Measurements from ENCODE around the gene JAK1.
"Not testable (repeated sequence)": the region's sequence is repeated elsewhere in the genome, so short reads cannot be mapped to it uniquely, and the experiment has no call there.

JAK1 gene

DNA sequence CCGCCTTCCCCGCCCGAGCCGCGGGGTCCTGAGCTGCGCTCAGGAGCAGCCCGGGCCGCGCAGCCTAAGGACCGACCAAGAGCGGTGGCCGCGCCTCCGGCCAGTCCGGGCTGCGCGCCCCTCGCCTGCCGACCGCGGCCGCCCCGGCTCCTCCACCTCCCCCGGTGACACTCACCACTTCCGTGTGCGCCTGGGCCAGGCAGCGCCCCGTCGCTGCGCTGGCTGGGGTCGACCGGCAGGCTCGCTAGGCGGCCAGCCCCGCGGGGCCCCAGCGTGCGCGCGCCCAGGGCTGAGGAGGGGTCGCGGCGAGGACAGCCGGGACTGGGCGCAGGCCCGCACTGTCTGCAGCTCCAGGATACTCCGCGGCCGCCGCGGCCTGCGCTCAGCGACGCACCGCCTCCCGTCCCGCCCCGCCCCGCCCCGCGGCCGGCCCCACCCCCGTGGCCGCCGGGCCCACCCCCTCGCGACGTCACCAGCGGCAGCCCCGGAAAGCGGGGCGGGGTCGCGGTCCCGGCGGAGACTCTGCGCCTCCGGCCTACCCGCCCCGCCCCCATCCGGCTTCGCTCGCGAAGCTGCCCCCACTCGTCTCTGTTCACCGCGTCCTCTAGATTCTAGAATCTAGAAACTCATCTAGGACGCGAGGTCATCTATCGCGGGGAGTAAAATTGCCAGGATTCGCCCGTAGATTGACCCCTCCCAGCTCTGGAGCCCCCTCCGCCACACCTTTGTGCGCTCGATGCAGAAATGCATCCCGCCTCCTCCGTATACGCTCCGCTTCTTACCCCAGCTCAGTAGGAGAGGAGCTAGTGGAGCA lies at the start of gene JAK1:
JAK1 (minus strand) TSS at position 392 of the 814 bp plus-strand sequence. CDS start 80,285 bp downstream, outside the sequence.
- no peaks in the 10 kb centered on the region for H3K36me3 ChIP-seq (ENCODE audit: insufficient read depth, low read depth, low read length)
- H3K4me3 ChIP-seq (ENCODE audit: low read length): peak within 1 kb of the TSS; percentile 96
- H3K27me3 ChIP-seq (ENCODE audit: insufficient read depth, low read length): peaks cover 40% of the 10 kb centered on the region
- peaks cover 11% of the 10 kb centered on the region for H3K4me1 ChIP-seq (ENCODE audit: insufficient read depth, low read length)
- H3K9ac ChIP-seq (ENCODE audit: low read depth, low read length): peak within 1 kb of the TSS; percentile 71; the same call in 1 of the 2 replicates
- H3K27ac ChIP-seq (ENCODE audit: low read length): no peak within 1 kb of the TSS
- H3K9me3 ChIP-seq (ENCODE audit: insufficient read depth, low read depth, low read length): no peaks in the 10 kb centered on the region

DNA sequence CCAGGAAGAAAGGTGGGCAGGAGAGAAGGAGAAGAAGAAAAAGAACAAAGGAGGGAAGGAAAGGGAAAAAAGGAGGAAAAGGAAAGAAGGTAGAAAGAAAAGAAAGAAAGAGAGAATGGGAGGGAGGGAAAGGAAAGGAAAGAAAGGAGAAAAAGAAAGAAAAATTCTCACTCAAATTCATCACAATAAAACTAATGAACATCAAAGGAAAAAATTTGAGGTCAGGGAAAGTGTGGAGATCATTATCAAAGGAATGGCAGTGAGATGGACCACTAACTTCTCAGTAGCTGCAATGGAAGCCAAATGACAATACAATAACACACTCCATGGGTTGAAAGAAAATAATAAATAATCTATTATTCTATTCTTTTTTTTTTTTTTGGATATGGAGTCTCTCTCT lies 48.0 kb upstream of the JAK1 start:
- Histone ChIP-seq H3K9ac (ENCODE audit: low read depth, low read length) (no peak overlapping the region), H3K36me3 (ENCODE audit: insufficient read depth, low read depth, low read length) (no peaks in the 10 kb centered on the region), H3K9me3 (ENCODE audit: insufficient read depth, low read depth, low read length) (no peaks in the 10 kb centered on the region), H3K27ac (ENCODE audit: low read length) (no peak overlapping the region), H3K4me1 (ENCODE audit: insufficient read depth, low read length) (no peaks in the 10 kb centered on the region), H3K4me3 (ENCODE audit: low read length) (no peak overlapping the region), H3K27me3 (ENCODE audit: insufficient read depth, low read length) (no peaks in the 10 kb centered on the region)

DNA sequence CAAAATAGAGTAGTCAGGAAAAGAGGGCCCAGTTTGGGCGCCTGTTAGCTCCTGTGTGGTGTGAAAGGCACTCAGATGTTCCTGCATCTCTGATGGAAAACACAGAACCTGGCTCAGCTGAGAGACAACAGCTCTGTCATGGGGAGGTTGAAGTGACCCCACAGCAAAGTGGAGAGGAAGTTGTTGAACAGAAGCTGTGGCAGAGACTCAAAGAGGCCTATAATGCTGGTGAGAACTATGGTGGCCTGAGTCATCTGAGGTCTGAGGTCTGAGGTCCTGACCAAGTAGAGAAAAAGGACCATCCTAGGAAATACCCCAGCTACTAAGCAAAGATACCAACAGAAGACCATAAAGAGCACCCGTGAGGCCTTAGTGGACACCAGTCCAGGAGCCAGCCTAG lies 45.6 kb upstream of the JAK1 start:
- no peaks in the 10 kb centered on the region for H3K4me1 ChIP-seq (ENCODE audit: insufficient read depth, low read length)
- H3K36me3 ChIP-seq (ENCODE audit: insufficient read depth, low read depth, low read length): no peaks in the 10 kb centered on the region
- H3K9me3 ChIP-seq (ENCODE audit: insufficient read depth, low read depth, low read length): no peaks in the 10 kb centered on the region
- H3K9ac ChIP-seq (ENCODE audit: low read depth, low read length): no peak overlapping the region
- no peak overlapping the region for H3K27ac ChIP-seq (ENCODE audit: low read length)
- H3K4me3 ChIP-seq (ENCODE audit: low read length): no peak overlapping the region
- no peaks in the 10 kb centered on the region for H3K27me3 ChIP-seq (ENCODE audit: insufficient read depth, low read length)

DNA sequence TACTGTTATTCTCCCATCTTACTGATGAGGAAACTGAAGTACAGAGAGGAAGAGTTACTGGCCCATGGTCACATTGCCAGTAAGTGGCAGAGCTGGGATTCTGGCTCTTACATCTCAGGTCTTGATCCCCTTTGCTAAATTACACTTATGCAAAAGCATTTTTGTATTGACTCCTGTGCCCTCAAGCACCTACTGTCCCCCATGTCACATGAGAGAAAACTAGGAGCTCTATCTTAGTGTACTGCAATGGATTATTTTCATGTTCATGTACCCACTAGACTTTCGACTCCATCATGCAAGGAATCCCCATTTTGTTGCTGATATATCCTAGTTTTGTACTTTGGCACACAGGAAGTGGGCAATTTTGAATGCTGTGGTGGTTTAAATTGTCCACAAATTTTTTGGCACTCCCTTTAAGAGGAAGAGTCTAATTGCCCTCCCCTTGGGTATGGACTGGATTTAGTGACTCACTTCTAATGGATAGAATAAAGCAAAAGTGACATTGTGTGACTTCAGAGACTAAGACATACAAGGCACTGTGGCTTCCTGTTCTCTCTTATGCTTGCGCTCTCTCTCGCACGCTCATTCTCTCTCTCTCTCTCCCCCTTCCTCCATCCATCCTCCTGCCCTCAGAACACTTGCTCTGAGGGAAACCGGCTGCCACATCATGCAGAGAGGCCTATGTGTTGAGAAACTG lies 43.5 kb upstream of the JAK1 start:
- Histone ChIP-seq H3K9ac (ENCODE audit: low read depth, low read length) (no peak overlapping the region), H3K27me3 (ENCODE audit: insufficient read depth, low read length) (peaks cover 14% of the 10 kb centered on the region), H3K9me3 (ENCODE audit: insufficient read depth, low read depth, low read length) (no peaks in the 10 kb centered on the region), H3K36me3 (ENCODE audit: insufficient read depth, low read depth, low read length) (no peaks in the 10 kb centered on the region), H3K4me1 (ENCODE audit: insufficient read depth, low read length) (no peaks in the 10 kb centered on the region), H3K4me3 (ENCODE audit: low read length) (no peak overlapping the region), H3K27ac (ENCODE audit: low read length) (no peak overlapping the region)

DNA sequence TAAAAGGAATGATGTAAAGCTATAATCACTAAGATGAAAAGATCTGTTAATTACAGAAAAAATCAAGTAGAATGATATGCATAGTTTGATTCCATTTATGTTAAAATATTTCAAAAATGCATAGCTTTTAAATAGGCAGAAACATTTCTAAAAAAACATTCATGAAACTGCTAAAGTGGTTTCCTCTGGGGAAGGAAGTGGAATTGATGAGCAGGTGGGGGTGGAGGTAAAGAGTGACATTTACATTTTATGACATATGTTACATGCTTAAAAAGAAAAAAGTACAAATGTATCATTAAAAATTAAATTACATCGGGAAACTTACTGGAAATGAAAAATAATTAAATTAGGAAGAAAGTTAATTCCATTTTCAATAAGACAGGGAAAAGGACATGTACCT lies 42.8 kb upstream of the JAK1 start:
- no peak overlapping the region for H3K9ac ChIP-seq (ENCODE audit: low read depth, low read length)
- no peak overlapping the region for H3K27ac ChIP-seq (ENCODE audit: low read length)
- no peaks in the 10 kb centered on the region for H3K9me3 ChIP-seq (ENCODE audit: insufficient read depth, low read depth, low read length)
- no peaks in the 10 kb centered on the region for H3K36me3 ChIP-seq (ENCODE audit: insufficient read depth, low read depth, low read length)
- H3K4me1 ChIP-seq (ENCODE audit: insufficient read depth, low read length): no peaks in the 10 kb centered on the region
- peaks cover 21% of the 10 kb centered on the region for H3K27me3 ChIP-seq (ENCODE audit: insufficient read depth, low read length)
- no peak overlapping the region for H3K4me3 ChIP-seq (ENCODE audit: low read length)

DNA sequence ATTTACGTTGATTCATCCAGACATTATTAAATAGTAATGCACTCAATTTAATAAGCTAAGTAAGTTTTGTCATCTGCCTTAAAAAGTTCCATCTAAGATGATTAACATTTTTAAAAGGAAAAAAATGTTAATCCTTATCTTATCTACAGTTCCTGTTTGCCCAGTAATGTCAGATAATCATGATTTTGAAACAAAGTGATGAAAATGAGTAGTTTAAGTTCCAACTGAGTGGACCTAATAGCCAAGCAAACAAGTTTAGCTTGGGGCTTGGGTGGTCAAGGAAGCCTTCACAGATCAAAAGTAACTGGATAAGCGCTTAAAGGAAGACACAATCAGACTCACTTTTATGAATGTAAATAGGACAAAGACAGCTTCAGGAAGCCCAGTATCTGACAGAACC lies 40.5 kb upstream of the JAK1 start:
- no peak overlapping the region for H3K4me3 ChIP-seq (ENCODE audit: low read length)
- no peaks in the 10 kb centered on the region for H3K36me3 ChIP-seq (ENCODE audit: insufficient read depth, low read depth, low read length)
- no peak overlapping the region for H3K9ac ChIP-seq (ENCODE audit: low read depth, low read length)

DNA sequence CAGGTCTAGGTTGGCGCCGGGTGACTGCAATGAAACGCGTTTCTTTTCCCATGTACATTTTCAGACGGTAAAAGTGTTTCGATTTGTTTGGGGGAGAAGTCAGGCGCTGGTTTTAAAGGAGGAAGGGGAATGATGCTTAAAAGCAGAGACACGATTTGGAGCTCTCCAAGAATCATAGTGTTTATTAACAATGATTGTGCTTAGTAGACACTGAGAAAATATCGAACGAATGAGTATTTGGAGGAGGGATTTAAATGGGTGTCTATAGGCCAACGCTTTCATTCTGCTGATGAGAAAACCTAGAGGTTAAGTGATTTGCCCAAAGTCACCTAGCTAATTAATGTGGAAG lies 36.9 kb upstream of the JAK1 start:
- Histone ChIP-seq H3K9ac (ENCODE audit: low read depth, low read length) (peak overlapping the region; percentile 19; the same call in 1 of the 2 replicates), H3K27me3 (ENCODE audit: insufficient read depth, low read length) (peaks cover 61% of the 10 kb centered on the region)

More for the DNA sequence above, 40.5 kb upstream of the JAK1 start:
- Histone ChIP-seq H3K27me3 (ENCODE audit: insufficient read depth, low read length) (peaks cover 45% of the 10 kb centered on the region), H3K27ac (ENCODE audit: low read length) (no peak overlapping the region), H3K9me3 (ENCODE audit: insufficient read depth, low read depth, low read length) (no peaks in the 10 kb centered on the region), H3K4me1 (ENCODE audit: insufficient read depth, low read length) (no peaks in the 10 kb centered on the region)

DNA sequence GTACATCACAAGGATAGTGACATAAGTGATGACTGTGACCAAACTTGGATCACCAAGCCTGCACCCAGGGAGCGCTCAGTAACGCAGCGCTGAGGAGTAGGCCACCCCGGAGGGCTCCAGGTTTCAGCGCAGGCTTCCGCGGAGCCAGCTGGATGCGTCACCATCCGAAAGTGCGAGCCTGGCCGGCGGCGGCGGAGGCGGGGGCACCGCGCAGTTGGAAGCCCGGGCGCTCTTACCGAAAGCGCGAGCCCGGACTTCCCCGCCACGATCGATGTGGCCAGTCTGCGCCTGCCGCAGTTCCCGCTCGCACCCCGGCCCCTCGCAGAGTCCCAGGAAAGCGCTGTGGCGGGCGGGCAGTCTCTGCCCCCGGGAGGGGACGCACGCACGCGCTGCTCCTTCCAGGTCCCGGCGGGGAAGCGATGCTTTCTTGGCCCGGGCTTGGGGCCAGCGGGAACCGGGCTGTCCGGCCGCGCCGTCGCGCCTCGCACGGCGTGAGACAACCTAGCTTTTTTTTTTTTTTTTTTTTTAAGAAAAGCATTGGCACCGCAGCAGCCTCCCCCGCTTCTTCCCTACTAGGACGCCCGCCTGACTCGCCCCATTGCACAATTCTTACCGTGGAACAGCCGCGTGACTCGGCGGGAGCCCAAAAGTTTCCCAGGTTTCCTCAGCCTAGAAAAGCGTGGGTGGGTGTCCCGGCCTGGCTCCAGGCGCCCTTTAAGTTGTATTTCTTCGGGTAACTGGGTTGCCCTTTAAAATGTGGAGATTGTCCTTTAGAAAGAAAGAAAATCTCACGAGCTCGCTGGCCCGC lies 36.4 kb upstream of the JAK1 start:
- H3K9me3 ChIP-seq (ENCODE audit: insufficient read depth, low read depth, low read length): peaks cover 15% of the 10 kb centered on the region
- peaks cover 61% of the 10 kb centered on the region for H3K27me3 ChIP-seq (ENCODE audit: insufficient read depth, low read length)
- H3K36me3 ChIP-seq (ENCODE audit: insufficient read depth, low read depth, low read length): no peaks in the 10 kb centered on the region
- no peak overlapping the region for H3K27ac ChIP-seq (ENCODE audit: low read length)
- H3K4me1 ChIP-seq (ENCODE audit: insufficient read depth, low read length): no peaks in the 10 kb centered on the region
- H3K4me3 ChIP-seq (ENCODE audit: low read length): peak overlapping the region; percentile 62
- H3K9ac ChIP-seq (ENCODE audit: low read depth, low read length): peak overlapping the region; percentile 19; the same call in 1 of the 2 replicates

More for the DNA sequence above, 36.9 kb upstream of the JAK1 start:
- Histone ChIP-seq H3K4me1 (ENCODE audit: insufficient read depth, low read length) (no peaks in the 10 kb centered on the region), H3K4me3 (ENCODE audit: low read length) (peak overlapping the region; percentile 62), H3K27ac (ENCODE audit: low read length) (no peak overlapping the region), H3K36me3 (ENCODE audit: insufficient read depth, low read depth, low read length) (no peaks in the 10 kb centered on the region), H3K9me3 (ENCODE audit: insufficient read depth, low read depth, low read length) (peaks cover 9% of the 10 kb centered on the region)

DNA sequence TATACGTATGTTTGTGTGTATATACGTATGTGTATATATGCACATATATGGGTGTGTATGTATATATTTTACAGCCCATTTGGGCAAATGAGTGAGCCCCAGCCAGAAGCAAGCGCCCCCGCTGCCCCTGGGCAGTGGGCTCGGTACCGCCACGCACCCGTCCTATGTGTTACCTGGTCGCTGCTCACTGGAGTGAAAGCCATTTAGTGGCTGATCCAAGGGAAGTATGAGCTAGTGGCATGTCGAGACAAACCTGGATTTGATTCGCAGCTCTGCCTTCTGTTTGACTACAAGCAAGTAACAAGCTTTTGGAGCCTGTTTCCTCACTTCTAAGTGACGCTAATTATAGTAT lies 35.8 kb upstream of the JAK1 start:
- Histone ChIP-seq H3K36me3 (ENCODE audit: insufficient read depth, low read depth, low read length) (no peaks in the 10 kb centered on the region), H3K9ac (ENCODE audit: low read depth, low read length) (peak overlapping the region; percentile 19; the same call in 1 of the 2 replicates), H3K27me3 (ENCODE audit: insufficient read depth, low read length) (peaks cover 61% of the 10 kb centered on the region), H3K4me1 (ENCODE audit: insufficient read depth, low read length) (no peaks in the 10 kb centered on the region), H3K9me3 (ENCODE audit: insufficient read depth, low read depth, low read length) (peaks cover 16% of the 10 kb centered on the region), H3K4me3 (ENCODE audit: low read length) (peak overlapping the region; percentile 62), H3K27ac (ENCODE audit: low read length) (no peak overlapping the region)

DNA sequence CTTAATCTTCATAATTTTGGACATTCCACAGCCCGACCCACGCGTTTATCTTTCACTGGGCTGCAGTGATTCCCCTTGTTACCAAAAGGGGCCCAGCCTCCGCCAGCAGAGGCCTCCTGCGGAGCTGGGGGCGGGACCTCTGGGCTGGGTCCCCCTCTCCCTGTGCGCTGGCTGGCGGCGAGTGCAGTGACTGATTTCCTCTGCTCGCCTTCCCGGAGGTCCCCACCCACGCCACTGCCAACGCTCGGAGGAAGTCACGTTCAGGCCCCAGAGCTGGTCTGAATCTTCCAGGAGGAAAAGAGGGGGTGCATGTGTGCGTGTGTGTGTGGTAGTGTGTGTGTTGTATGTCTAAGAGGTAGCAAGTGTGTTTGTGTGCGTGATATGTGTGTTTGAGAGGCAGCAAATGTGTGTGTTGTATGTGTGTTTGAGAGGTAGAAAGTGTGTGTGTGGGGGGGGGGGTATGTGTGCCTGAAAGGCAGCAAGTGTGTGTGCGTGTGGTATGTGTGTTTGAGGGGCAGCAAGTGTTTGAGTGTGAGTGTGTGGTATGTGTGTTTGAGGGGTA lies 35.0 kb upstream of the JAK1 start:
- peaks cover 16% of the 10 kb centered on the region for H3K9me3 ChIP-seq (ENCODE audit: insufficient read depth, low read depth, low read length)
- no peak overlapping the region for H3K9ac ChIP-seq (ENCODE audit: low read depth, low read length)
- H3K27me3 ChIP-seq (ENCODE audit: insufficient read depth, low read length): peaks cover 59% of the 10 kb centered on the region
- H3K4me1 ChIP-seq (ENCODE audit: insufficient read depth, low read length): no peaks in the 10 kb centered on the region
- no peaks in the 10 kb centered on the region for H3K36me3 ChIP-seq (ENCODE audit: insufficient read depth, low read depth, low read length)
- no peak overlapping the region for H3K27ac ChIP-seq (ENCODE audit: low read length)
- H3K4me3 ChIP-seq (ENCODE audit: low read length): peak overlapping the region; percentile 25; the same call in 1 of the 2 replicates

DNA sequence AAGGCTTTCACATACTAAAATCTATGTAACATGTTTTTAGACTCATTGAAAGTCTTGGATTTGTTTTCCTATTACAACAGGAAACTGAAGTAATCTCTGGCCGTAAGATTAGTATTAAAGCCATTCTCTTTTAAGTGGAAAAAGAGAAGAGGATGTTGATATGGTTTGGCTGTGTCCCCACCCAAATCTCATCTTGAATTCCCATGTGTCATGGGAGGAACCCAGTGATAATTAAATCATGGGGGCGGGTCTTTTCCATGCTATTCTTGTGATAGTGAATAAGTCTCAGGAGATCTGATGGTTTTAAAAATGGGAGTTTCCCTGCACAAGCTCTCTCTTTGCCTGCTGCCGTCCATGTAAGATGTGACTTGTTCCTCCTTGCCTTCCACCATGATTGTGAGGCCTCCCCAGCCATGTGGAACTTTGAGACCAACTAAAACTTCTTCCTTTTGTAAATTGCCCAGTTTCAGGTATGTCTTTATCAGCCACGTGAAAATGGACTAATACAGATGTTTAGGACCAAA lies 32.1 kb upstream of the JAK1 start:
- H3K27me3 ChIP-seq (ENCODE audit: insufficient read depth, low read length): peaks cover 33% of the 10 kb centered on the region
- not testable (repeated sequence) for H3K27ac ChIP-seq (ENCODE audit: low read length); H3K4me3 ChIP-seq (ENCODE audit: low read length); H3K36me3 ChIP-seq (ENCODE audit: insufficient read depth, low read depth, low read length); H3K9ac ChIP-seq (ENCODE audit: low read depth, low read length); H3K4me1 ChIP-seq (ENCODE audit: insufficient read depth, low read length)
- H3K9me3 ChIP-seq (ENCODE audit: insufficient read depth, low read depth, low read length): peaks cover 16% of the 10 kb centered on the region

Measured in iPS-20b (cell line).